Measurements from ENCODE around the gene KCNQ1OT1. TPM values are rescaled to one million over a fixed set of nuclear protein-coding genes. Genes with fewer than 3 reads are reported as not detected.

The KCNQ1OT1 gene
- total and polyA plus RNA-seq, 9 of the 15 experiments (the other 6 are each of a cell fraction or from before 2014, with no cell fraction given): 0.04 to 2.3 (median 0.74) TPM

- no peak for ATAC-seq
- no TSS peak for BruUV-seq (replicated peaks)
- 76% methylated on average over 4 of the region's 4 CpGs for WGBS (ENCODE audit: insufficient coverage, low coverage, missing lambda C conversion rate)
- ChIA-PET POLR2A (interaction anchor here (0.6 to 1.2 kb wide), 3 partner anchors 11 to 1167 kb away, joined by 3 to 4 read pairs (median 3); no protein-coding TSS in a partner anchor), CTCF (ENCODE audit: low intra/inter-chr PET ratio) (no interaction called here)
- Histone ChIP-seq H3K27ac (ENCODE audit: extremely low read depth, low read depth, low read length) (no peak overlapping the region), H3K9me1 (ENCODE audit: control insufficient read depth, insufficient read depth, low read length) (peaks cover 4% of the 10 kb centered on the region), H3K4me1 (replicated peaks in 1 of 2; ENCODE audit: control insufficient read depth in 2 of 2, insufficient read depth in 2 of 2, low read length in 2 of 2) (peaks cover 0 to 8% of the 10 kb centered on the region in 2 experiments; a peak in 1 of 5 replicates), H3K9ac (ENCODE audit: insufficient read depth in 1 of 2, low read depth in 2 of 2, low read length in 2 of 2) (no peak overlapping the region), H2AFZ (ENCODE audit: low read depth, low read length) (no peak overlapping the region), H4K20me1 (replicated peaks; ENCODE audit: control insufficient read depth, insufficient read depth, low read length) (peaks cover 9% of the 10 kb centered on the region; the same call in 1 of the 2 replicates), H3K4me3 (no peak overlapping the region), H3K9me3 (replicated peaks; ENCODE audit: control insufficient read depth, insufficient read depth, low read depth, low read length) (no peaks in the 10 kb centered on the region), H3K27me3 (ENCODE audit: control insufficient read depth in 2 of 2, insufficient read depth in 2 of 2, low read length in 2 of 2) (no peaks in the 10 kb centered on the region), H3K36me3 (ENCODE audit: control insufficient read depth, insufficient read depth, low read length) (peaks cover 51% of the 10 kb centered on the region), H3K79me2 (ENCODE audit: control insufficient read depth, insufficient read depth, low read length) (peaks cover 34% of the 10 kb centered on the region), H3K4me2 (ENCODE audit: insufficient read depth, low read length) (no peak overlapping the region)
- no peak for DNase-seq (ENCODE audit: extremely low read depth in 1 of 4, low spot score in 3 of 4)
- no peak for FAIRE-seq
- in situ Hi-C loops (cut with MboI) (no loop called here), intact Hi-C loops (cut with micrococcal nuclease) (no loop called here)
- TF ChIP-seq CCNT2 (IDR thresholded peaks at IDR 0.05; ENCODE audit: borderline replicate concordance, extremely low read depth, insufficient read length, low read depth, low read length) (no peak), POLR2AphosphoS5 (IDR thresholded peaks at IDR 0.05; ENCODE audit: control insufficient read depth, insufficient read depth, low read depth, low read length) (no peak), ZNF586 (CRISPR knock-in tag; conservative IDR thresholded peaks at IDR 0.05) (no peak), TSC22D4 (tag; IDR thresholded peaks at IDR 0.05) (no peak), ZNF431 (CRISPR knock-in tag; IDR thresholded peaks at IDR 0.05) (no peak), CBX8 (IDR thresholded peaks at IDR 0.05; ENCODE audit: borderline replicate concordance, extremely low read depth, low read depth, low read length, poor library complexity, severe bottlenecking) (no peak), ZBTB40 (IDR thresholded peaks at IDR 0.05) (no peak), ZBTB40 (CRISPR knock-in tag; IDR thresholded peaks at IDR 0.05) (no peak), BCOR (IDR thresholded peaks at IDR 0.05) (no peak), ID3 (CRISPR knock-in tag; IDR thresholded peaks at IDR 0.05) (no peak), ID3 (tag; IDR thresholded peaks at IDR 0.05) (no peak), ZNF707 (CRISPR knock-in tag; conservative IDR thresholded peaks at IDR 0.05) (no peak)
Measured at GRCh38 chr11:2672553-2673249, 27.1 kb downstream of the KCNQ1OT1 start.
